GM12878 (cell line): Measurements from ENCODE around the gene NLRC5. TPM values are rescaled to one million over a fixed set of nuclear protein-coding genes. Genes with fewer than 3 reads are reported as not detected.
A peak's percentile ranks its signal among the peaks of the same experiment; 100 is the strongest.

Experiments used
- ATAC-seq: fragments of 200-7000 bp; cut with Tn5 transposase; 3 replicates; pipeline ENCODE4 v1.9.1; 2020; ENCODE audit warnings: mild to moderate bottlenecking, moderate library complexity
- BruUV-seq: library from RNA; stranded (reverse); fragments of 400-500 nt; replicated peaks from 2 replicates; lab custom pipeline; 2021; lab: Mats Ljungman, UMichigan
- CTCF ChIA-PET: fragments of 300-600 bp; sonication (Branson Sonifier 250); formaldehyde crosslinking; extraction: SDS; loops from one replicate; lab custom pipeline; 2021; ENCODE audit warnings: inconsistent platforms; lab: Yijun Ruan, JAX
- POLR2A ChIA-PET: fragments of 350-600 bp; formaldehyde crosslinking; extraction: SDS; loops from one replicate; lab custom pipeline; 2021; ENCODE audit warnings: inconsistent platforms; lab: Charles Lee
- RAD21 ChIA-PET: fragments of 300-600 bp; sonication (Branson Sonifier 250); formaldehyde crosslinking; loops from one replicate; lab custom pipeline; 2023; ENCODE audit warnings: antibody characterized with exemption; ENCODE audit not compliant: unreplicated experiment; lab: Charles Lee
- SMC1A ChIA-PET: fragments of 300-600 bp; sonication (Branson Sonifier 250); formaldehyde crosslinking; loops from one replicate; lab custom pipeline; 2023; ENCODE audit not compliant: unreplicated experiment, uncharacterized antibody; lab: Charles Lee
- DNase-seq: peaks from one replicate; pipeline ENCODE4 v3.0.0-alpha.2; 2011; ENCODE audit warnings: low read depth, low spot score
- FAIRE-seq: peaks from 3 replicates; lab custom pipeline; 2011; peaks lifted over from hg19 to GRCh38; lab: Jason Lieb, UNC
- H2AFZ ChIP-seq: 2 replicates; pipeline ENCODE4 v1.6.0; 2011; ENCODE audit warnings: low read depth, low read length, control low read depth; ENCODE audit not compliant: control insufficient read depth
- H3K27ac ChIP-seq: 2 replicates; pipeline ENCODE4 v1.5.1; 2011; ENCODE audit warnings: control low read depth; ENCODE audit not compliant: control insufficient read depth, insufficient read depth
- H3K27me3 ChIP-seq, 2 experiments: replicated peaks in 1 of 2; 2 replicates each; pipeline versions ENCODE4 v1.6.0 to v1.6.1; 2011; ENCODE audit warnings: low read length in 1 of 2; ENCODE audit not compliant: control insufficient read depth in 2 of 2, insufficient read depth in 2 of 2
- H3K36me3 ChIP-seq, 2 experiments: 2 replicates each; pipeline ENCODE4 v1.5.1; 2011; ENCODE audit warnings: low read length in 1 of 2; ENCODE audit not compliant: control insufficient read depth in 2 of 2, insufficient read depth in 2 of 2
- H3K4me1 ChIP-seq: 2 replicates; pipeline ENCODE4 v1.6.1; 2011; ENCODE audit warnings: mild to moderate bottlenecking, low read length, moderate library complexity, mixed read lengths; ENCODE audit not compliant: control insufficient read depth, insufficient read depth
- H3K4me2 ChIP-seq: 2 replicates; pipeline ENCODE4 v1.6.0; 2011; ENCODE audit warnings: control low read depth; ENCODE audit not compliant: control insufficient read depth, insufficient read depth
- H3K4me3 ChIP-seq: fragments of 200-600 bp; sonication (generic); 2 replicates; pipeline ENCODE4 v1.5.1; 2016
- H3K79me2 ChIP-seq: 2 replicates; pipeline ENCODE4 v1.6.0; 2011; ENCODE audit warnings: low read length; ENCODE audit not compliant: control insufficient read depth, insufficient read depth
- H3K9ac ChIP-seq: 2 replicates; pipeline ENCODE4 v1.8.0; 2011; ENCODE audit warnings: low read length, control low read depth, mixed read lengths; ENCODE audit not compliant: control insufficient read depth, insufficient read depth
- H3K9me3 ChIP-seq: replicated peaks from 3 replicates; pipeline ENCODE4 v1.5.1; 2011; ENCODE audit warnings: mild to moderate bottlenecking, low read length; ENCODE audit not compliant: control insufficient read depth, insufficient read depth
- H4K20me1 ChIP-seq: 2 replicates; pipeline ENCODE4 v1.6.0; 2011; ENCODE audit not compliant: control insufficient read depth, insufficient read depth
- ATF7 ChIP-seq: fragments of 450-650 bp; IDR thresholded peaks from 2 replicates; pipeline ENCODE4 v1.6.1; 2016; ENCODE audit warnings: low read depth, mild to moderate bottlenecking
- BCL11A ChIP-seq: IDR thresholded peaks from 2 replicates; pipeline ENCODE4 v1.6.1; 2011; ENCODE audit warnings: low read depth, low read length
- BRCA1 ChIP-seq: IDR thresholded peaks from 2 replicates; pipeline ENCODE4 v1.6.1; 2011; ENCODE audit warnings: low read depth, low read length, improper control_type of control experiment
- EP300 ChIP-seq, 2 experiments: fragments of 150-350 bp in 1 of 2; IDR thresholded peaks; 2 replicates each; pipeline ENCODE4 v1.6.1; 2011 to 2012; ENCODE audit warnings: low read depth in 2 of 2, low read length in 2 of 2, borderline replicate concordance in 1 of 2, improper control_type of control experiment in 1 of 2, inconsistent platforms in 1 of 2; ENCODE audit not compliant: control insufficient read depth in 1 of 2
- GABPA ChIP-seq: IDR thresholded peaks from 2 replicates; pipeline ENCODE4 v1.6.1; 2014; ENCODE audit warnings: antibody characterized with exemption, low read depth, mild to moderate bottlenecking, inconsistent platforms
- NFIC ChIP-seq: IDR thresholded peaks from 2 replicates; pipeline ENCODE4 v1.6.1; 2012; ENCODE audit warnings: low read depth, mild to moderate bottlenecking, inconsistent platforms, low read length, moderate library complexity
- POLR2A ChIP-seq: IDR thresholded peaks from 2 replicates; pipeline ENCODE4 v1.6.1; 2011; ENCODE audit warnings: low read depth, mild to moderate bottlenecking, low read length
- POLR2AphosphoS2 ChIP-seq: IDR thresholded peaks from 2 replicates; pipeline ENCODE4 v1.6.1; 2011; ENCODE audit warnings: low read depth, mild to moderate bottlenecking, low read length, improper control_type of control experiment, moderate library complexity
- POLR2AphosphoS5 ChIP-seq: IDR thresholded peaks from 2 replicates; pipeline ENCODE4 v1.6.1; 2011; ENCODE audit warnings: mild to moderate bottlenecking, low read length, inconsistent platforms
- RBBP5 ChIP-seq: fragments of 200-600 bp; sonication (generic); conservative IDR thresholded peaks from 2 replicates; pipeline ENCODE4 v1.6.1; 2016
- RELA ChIP-seq: fragments of 450-650 bp; IDR thresholded peaks from 2 replicates; pipeline ENCODE4 v1.8.0; 2014; ENCODE audit warnings: borderline replicate concordance; ENCODE audit not compliant: partially characterized antibody
- RFX5 ChIP-seq: IDR thresholded peaks from 2 replicates; pipeline ENCODE4 v1.6.1; 2011; ENCODE audit warnings: low read depth, low read length, improper control_type of control experiment
- SMAD1 ChIP-seq: fragments of 450-650 bp; IDR thresholded peaks from 2 replicates; pipeline ENCODE4 v1.6.1; 2018; ENCODE audit warnings: mild to moderate bottlenecking, low read depth; ENCODE audit not compliant: partially characterized antibody
- SUZ12 ChIP-seq: fragments of 200-600 bp; sonication (generic); IDR thresholded peaks from one replicate; pipeline ENCODE4 v1.6.1; 2018; ENCODE audit warnings: antibody characterized with exemption, mild to moderate bottlenecking; ENCODE audit not compliant: unreplicated experiment
- WRNIP1 ChIP-seq: IDR thresholded peaks from 2 replicates; pipeline ENCODE4 v1.6.1; 2011; ENCODE audit warnings: low read depth, low read length, improper control_type of control experiment, borderline replicate concordance
- YY1 ChIP-seq: IDR thresholded peaks from 2 replicates; pipeline ENCODE4 v1.6.1; 2011; ENCODE audit warnings: low read depth, mild to moderate bottlenecking, low read length
- ZBED1 ChIP-seq: IDR thresholded peaks from 2 replicates; pipeline ENCODE4 v1.6.1; 2016; ENCODE audit warnings: borderline replicate concordance
- ZBTB40 ChIP-seq: fragments of 450-650 bp; IDR thresholded peaks from 2 replicates; pipeline ENCODE4 v1.6.1; 2016; ENCODE audit warnings: mild to moderate bottlenecking, moderate library complexity, borderline replicate concordance
- ZNF384 ChIP-seq: IDR thresholded peaks from 2 replicates; pipeline ENCODE4 v1.6.1; 2012; ENCODE audit warnings: low read depth, mild to moderate bottlenecking, low read length, improper control_type of control experiment, borderline replicate concordance
- ZNF622 ChIP-seq: fragments of 450-650 bp; IDR thresholded peaks from 2 replicates; pipeline ENCODE4 v1.6.1; 2017; ENCODE audit warnings: mild to moderate bottlenecking, inconsistent platforms
- WGBS: methylation state at CpG from one replicate; pipeline ENCODE4 v1.1.6; 2016; ENCODE audit warnings: low lambda C conversion rate; ENCODE audit not compliant: insufficient replicate concordance, insufficient coverage; ENCODE audit errors: missing lambda C conversion rate; 5-methylcytosine and 5-hydroxymethylcytosine counted together
- in situ Hi-C: fragments of 300-500 bp; cut with MboI; formaldehyde crosslinking; loops from 9 replicates; pipeline ENCODE4 v1.14.3; 2018; ENCODE audit warnings: mixed read lengths
- intact Hi-C: fragments of 100-400 bp; cut with micrococcal nuclease; formaldehyde crosslinking; loops from one replicate; pipeline ENCODE4 v1.14.2; 2022; ENCODE audit not compliant: unreplicated experiment
- polyA plus RNA-seq, 11 experiments: library from polyadenylated mRNA; depleted of rRNA in 4 of 11; unstranded in 6 of 11; stranded (reverse) in 5 of 11; fragments of >200 nt; fragmentation: Nextera tagmentation in 4 of 11; fragmentation: Illumina TruSeq in 1 of 11; extraction: Ambion mirVana in 4 of 11; extraction: Trizol in 1 of 11; gene quantifications; 1 replicate in 1 of 11; 2 replicates in 10 of 11; pipeline versions ENCODE4 v1.2.1 to v1.2.3, GENCODE V29; 2011 to 2016; ENCODE audit warnings: inconsistent platforms in 2 of 11, missing spikeins in 2 of 11, low read depth in 1 of 11
- total RNA-seq, 4 experiments: library from RNA; depleted of rRNA in 3 of 4; stranded (reverse); fragments of >200 nt in 3 of 4; fragmentation: Illumina TruSeq in 1 of 4; extraction: Trizol in 1 of 4; gene quantifications; 2 replicates each; pipeline versions ENCODE4 v1.2.1 to v1.2.3, GENCODE V29; 2013 to 2021

Gene NLRC5
- total and polyA plus RNA-seq, 10 of the 15 experiments (the other 5 are each of a cell fraction or from before 2014, with no cell fraction given) = 13.1 to 105 (median 57.3) TPM

- TF ChIP-seq ZNF384 = no peak
- TF ChIP-seq POLR2AphosphoS2 = peak; percentile 61
- no peak for TF ChIP-seq RBBP5
- TF ChIP-seq ATF7 = no peak
- TF ChIP-seq YY1 = no peak
- peak; percentile 80 for TF ChIP-seq POLR2AphosphoS5
- TF ChIP-seq POLR2A = peak; percentile 75
- no peak for TF ChIP-seq GABPA
- no peak for TF ChIP-seq NFIC
- TF ChIP-seq RELA = no peak
- TF ChIP-seq EP300 (IDR thresholded peaks at IDR 0.05; ENCODE audit: borderline replicate concordance in 1 of 2, control insufficient read depth in 1 of 2, low read depth in 2 of 2, low read length in 2 of 2) = no peak
- TF ChIP-seq, all 136 proteins: peak for 4
Measured at GRCh38 chr16:56946767-56947603, 42.4 kb upstream of the NLRC5 start (continued).

- peaks cover 3 to 23% of the 10 kb centered on the region in 2 experiments for H3K36me3 ChIP-seq
- H3K4me2 ChIP-seq = no peak overlapping the region
- no peak overlapping the region for H3K27ac ChIP-seq
- no peak overlapping the region for H3K9ac ChIP-seq
- H2AFZ ChIP-seq = no peak overlapping the region
- H3K27me3 ChIP-seq = no peaks in the 10 kb centered on the region
- DNase-seq = no peak
- ChIA-PET SMC1A (interaction anchor here (0.7 to 3.0 kb wide), 10 partner anchors 11 to 88 kb away, joined by 3 to 17 read pairs (median 4); no protein-coding TSS in a partner anchor), POLR2A (interaction anchor here (0.5 to 1.8 kb wide), 6 partner anchors 10 to 219 kb away, joined by 3 to 11 read pairs (median 4); no protein-coding TSS in a partner anchor), RAD21 (interaction anchor here (1.2 to 2.2 kb wide), 4 partner anchors 11 to 78 kb away, joined by 3 to 9 read pairs (median 6); no protein-coding TSS in a partner anchor), CTCF (interaction anchor here (0.6 to 1.4 kb wide), 10 partner anchors 9 to 170 kb away, joined by 3 to 8 read pairs (median 3); no protein-coding TSS in a partner anchor)
- intact Hi-C loops (no loop called here), in situ Hi-C loops (no loop called here)
- BruUV-seq = no TSS peak
- peaks cover 42% of the 10 kb centered on the region for H3K4me1 ChIP-seq
- WGBS = 89% methylated on average over 2 of the region's 2 CpGs
- H4K20me1 ChIP-seq = no peaks in the 10 kb centered on the region
- H3K79me2 ChIP-seq = no peaks in the 10 kb centered on the region
- ATAC-seq = no peak
- FAIRE-seq = no peak
- H3K9me3 ChIP-seq = no peaks in the 10 kb centered on the region
- TF ChIP-seq WRNIP1 (no peak), ZBTB40 (no peak), ZBED1 (no peak), YY1 (no peak), BCL11A (no peak), ZNF622 (no peak), SUZ12 (no peak), RFX5 (no peak), BRCA1 (no peak), ZNF384 (no peak), EP300 (IDR thresholded peaks at IDR 0.05; ENCODE audit: borderline replicate concordance in 1 of 2, control insufficient read depth in 1 of 2, low read depth in 2 of 2, low read length in 2 of 2) (no peak), SMAD1 (no peak)
- no peak overlapping the region for H3K4me3 ChIP-seq
Measured at GRCh38 chr16:56947604-56947995, 41.8 kb upstream of the NLRC5 start.
